Endometrium (tissue), 2 donors: Measurements from ENCODE around the gene DHRS7B.
"Not testable (repeated sequence)": the region's sequence is repeated elsewhere in the genome, so short reads cannot be mapped to it uniquely, and the experiment has no call there.

ENCODE experiments used
- FAIRE-seq: peaks from 2 replicates; lab custom pipeline; 2012; peaks lifted over from hg19 to GRCh38; lab: Jason Lieb, UNC
- donor health status: control.
- donor health status: control.

The DHRS7B gene

GRCh38 chr17:21108651-21109050, 18.1 kb upstream of the DHRS7B start:
- no peak for FAIRE-seq

GRCh38 chr17:21113049-21113690, 13.6 kb upstream of the DHRS7B start:
- no peak for FAIRE-seq

- FAIRE-seq = no peak
These were observed 13.0 kb upstream of the DHRS7B start for GRCh38 chr17:21113716-21114115.

- FAIRE-seq = not testable (repeated sequence)
These were observed 12.0 kb upstream of the DHRS7B start for GRCh38 chr17:21114791-21115190.

- peak; percentile 65 for FAIRE-seq
These were observed 7.4 kb upstream of the DHRS7B start for GRCh38 chr17:21119247-21119918.

- FAIRE-seq = no peak
These were observed 6.9 kb upstream of the DHRS7B start for GRCh38 chr17:21119919-21120249.

- FAIRE-seq = no peak
These were observed 2.7 kb upstream of the DHRS7B start for GRCh38 chr17:21124086-21124485.

GRCh38 chr17:21124517-21124916, 2.2 kb upstream of the DHRS7B start:
- not testable (repeated sequence) for FAIRE-seq

GRCh38 chr17:21125862-21126261, 902 bp upstream of the DHRS7B start:
- FAIRE-seq = no peak

- FAIRE-seq = no peak
These were observed 829 bp downstream of the DHRS7B start for GRCh38 chr17:21127509-21128077.

- no peak for FAIRE-seq
These were observed 2.4 kb downstream of the DHRS7B start for GRCh38 chr17:21129023-21129681.

GRCh38 chr17:21131137-21131536, 4.4 kb downstream of the DHRS7B start:
- FAIRE-seq = no peak

- FAIRE-seq = no peak
These were observed 5.7 kb downstream of the DHRS7B start for GRCh38 chr17:21132428-21132827.

- no peak for FAIRE-seq
These were observed 7.8 kb downstream of the DHRS7B start for GRCh38 chr17:21134559-21134958.

- FAIRE-seq = no peak
These were observed 14.1 kb downstream of the DHRS7B start for GRCh38 chr17:21140911-21141310.

- FAIRE-seq = no peak
These were observed 14.6 kb downstream of the DHRS7B start for GRCh38 chr17:21141331-21141730.

- FAIRE-seq = not testable (repeated sequence)
These were observed 15.3 kb downstream of the DHRS7B start for GRCh38 chr17:21142065-21142464.

GRCh38 chr17:21143695-21144094, 16.9 kb downstream of the DHRS7B start:
- FAIRE-seq = no peak

- FAIRE-seq = not testable (repeated sequence)
These were observed 17.5 kb downstream of the DHRS7B start for GRCh38 chr17:21144299-21144698.

GRCh38 chr17:21146362-21147015, 19.7 kb downstream of the DHRS7B start:
- no peak for FAIRE-seq

GRCh38 chr17:21149621-21150020, 22.9 kb downstream of the DHRS7B start:
- no peak for FAIRE-seq

GRCh38 chr17:21152731-21153130, 26.0 kb downstream of the DHRS7B start:
- FAIRE-seq = no peak
